Sigmoid colon (tissue), 7 donors: ENCODE data around the gene SORCS1. TPM values are rescaled to one million over a fixed set of nuclear protein-coding genes. Genes with fewer than 3 reads are reported as not detected.

Experiments used
- DNase-seq: peaks from one replicate; pipeline ENCODE4 v3.0.0-alpha.2; 2019
- H3K27ac ChIP-seq, 4 donors: fragments of 200-600 bp; sonication (generic); one replicate each; pipeline ENCODE4 v1.5.1; 2016 to 2019; ENCODE audit warnings: mild to moderate bottlenecking in 1 of 4
- H3K27me3 ChIP-seq, 3 donors: fragments of 200-600 bp; sonication (generic); one replicate each; pipeline ENCODE4 v1.5.1; 2019; ENCODE audit warnings: mild to moderate bottlenecking in 1 of 3
- H3K36me3 ChIP-seq, 4 donors: fragments of 200-600 bp; sonication (generic); one replicate each; pipeline ENCODE4 v1.5.1; 2016 to 2019
- H3K4me1 ChIP-seq, 4 donors: fragments of 200-600 bp; sonication (generic); one replicate each; pipeline ENCODE4 v1.5.1; 2017 to 2019
- H3K4me3 ChIP-seq, 4 donors: fragments of 200-600 bp; sonication (generic); one replicate each; pipeline ENCODE4 v1.5.1; 2017 to 2019; ENCODE audit warnings: mild to moderate bottlenecking in 2 of 4, moderate library complexity in 1 of 4
- H3K9me3 ChIP-seq, 4 donors: fragments of 200-600 bp in 3 of 4; sonication (generic) in 3 of 4; one replicate each; pipeline versions ENCODE4 v1.5.1 to v1.6.1; 2013 to 2019
- EP300 ChIP-seq, 4 donors: sonication (generic); formaldehyde crosslinking; IDR thresholded peaks; one replicate each; pipeline ENCODE4 v1.6.1; 2017; ENCODE audit warnings: antibody characterized with exemption in 4 of 4
- POLR2A ChIP-seq, 2 donors: fragments of 450-650 bp; IDR thresholded peaks; one replicate each; pipeline ENCODE4 v1.6.1; 2016; ENCODE audit warnings: antibody characterized with exemption in 2 of 2, mild to moderate bottlenecking in 2 of 2, moderate library complexity in 2 of 2
- POLR2AphosphoS5 ChIP-seq, 4 donors: sonication (generic); formaldehyde crosslinking; IDR thresholded peaks; one replicate each; pipeline ENCODE4 v1.6.1; 2017; ENCODE audit warnings: antibody characterized with exemption in 4 of 4
- WGBS, 2 donors: extraction: QIAGEN DNeasy Blood & Tissue Kit; methylation state at CpG; one replicate each; pipeline ENCODE4 v1.1.7; 2013; 5-methylcytosine and 5-hydroxymethylcytosine counted together
- intact Hi-C: fragments of 100-400 bp; cut with DNase I; formaldehyde crosslinking; loops from one replicate; pipeline ENCODE4 v1.15.1; 2023
- polyA plus RNA-seq, 3 donors: library from polyadenylated mRNA; stranded (reverse); fragments of 200-250 nt; gene quantifications; one replicate each; pipeline ENCODE4 v1.2.3, GENCODE V29; 2013
- total RNA-seq, 4 donors: library from RNA; depleted of rRNA; stranded (reverse); fragments of >200 nt; gene quantifications; one replicate each; pipeline ENCODE4 v1.1.0, GENCODE V29; 2016
- TF ChIP-seq, protein P1 (sequence below), 4 experiments: fragments of 450-650 bp in 3 of 4; fragments of 200-600 bp in 1 of 4; IDR thresholded peaks; one replicate each; pipeline ENCODE4 v1.5.1; 2016 to 2019; ENCODE audit warnings: antibody characterized with exemption in 4 of 4, mild to moderate bottlenecking in 3 of 4, moderate library complexity in 2 of 4
- donor health status: healthy with polysubstance abuse.
- donor health status: Bipolar disorder and iron deficiency.
- donor health status: healthy.

SORCS1 gene
- total and polyA plus RNA-seq, 7 donors = 2.5 to 18.3 (median 8.7) TPM; not detected in 1

DNA sequence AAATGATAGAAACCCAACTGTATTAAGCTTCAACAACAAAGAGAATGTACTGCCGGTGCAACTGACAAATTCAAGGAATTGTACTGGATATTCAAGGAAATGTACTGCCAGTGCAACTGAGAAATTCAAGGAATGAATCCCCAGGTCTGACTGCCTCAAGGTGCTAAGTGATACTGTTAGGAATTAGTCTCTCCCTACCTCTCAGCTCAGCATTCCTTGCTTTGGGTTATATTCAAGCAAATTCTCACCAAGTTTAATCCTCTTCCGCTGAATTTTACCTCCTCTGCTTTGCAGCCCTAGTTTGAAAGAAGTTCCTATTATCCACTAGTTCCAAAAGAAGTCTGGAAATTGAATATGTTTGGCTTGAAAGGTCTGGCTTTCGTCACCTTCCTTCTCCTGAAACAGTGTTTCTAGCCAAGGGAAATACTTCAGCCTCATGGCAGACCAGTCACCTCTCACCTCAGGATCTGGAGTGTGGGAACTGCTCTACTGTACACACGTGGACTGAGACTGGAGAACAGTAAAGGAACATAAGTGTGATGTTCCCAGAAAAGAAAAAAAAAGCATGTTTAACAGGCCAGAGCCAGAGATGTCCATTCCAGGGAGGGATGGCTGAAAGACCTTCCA is 60.4 kb downstream of the SORCS1 start:
- peaks cover 0 to under 1% (median 0%) of the 10 kb centered on the region in 4 donors for H3K9me3 ChIP-seq
- H3K4me3 ChIP-seq = no peak overlapping the region
- H3K36me3 ChIP-seq = no peaks in the 10 kb centered on the region
- TF ChIP-seq POLR2AphosphoS5 (IDR thresholded peaks at IDR 0.05) (peak in 3 of 4 donors; percentile 7 to 61 (median 60)), EP300 (IDR thresholded peaks at IDR 0.05) (peak in 1 of 4 donors; percentile 8), POLR2A (IDR thresholded peaks at IDR 0.05) (no peak)
- H3K27ac ChIP-seq = peak overlapping the region in 1 of 4 donors; percentile 25
- DNase-seq = no peak
- H3K27me3 ChIP-seq = no peaks in the 10 kb centered on the region
- WGBS, 2 donors = 70 to 74% methylated on average over 4 of the region's 4 CpGs
- H3K4me1 ChIP-seq = peaks cover 0 to 27% (median 25%) of the 10 kb centered on the region in 4 donors
- intact Hi-C loops = no loop called here

DNA sequence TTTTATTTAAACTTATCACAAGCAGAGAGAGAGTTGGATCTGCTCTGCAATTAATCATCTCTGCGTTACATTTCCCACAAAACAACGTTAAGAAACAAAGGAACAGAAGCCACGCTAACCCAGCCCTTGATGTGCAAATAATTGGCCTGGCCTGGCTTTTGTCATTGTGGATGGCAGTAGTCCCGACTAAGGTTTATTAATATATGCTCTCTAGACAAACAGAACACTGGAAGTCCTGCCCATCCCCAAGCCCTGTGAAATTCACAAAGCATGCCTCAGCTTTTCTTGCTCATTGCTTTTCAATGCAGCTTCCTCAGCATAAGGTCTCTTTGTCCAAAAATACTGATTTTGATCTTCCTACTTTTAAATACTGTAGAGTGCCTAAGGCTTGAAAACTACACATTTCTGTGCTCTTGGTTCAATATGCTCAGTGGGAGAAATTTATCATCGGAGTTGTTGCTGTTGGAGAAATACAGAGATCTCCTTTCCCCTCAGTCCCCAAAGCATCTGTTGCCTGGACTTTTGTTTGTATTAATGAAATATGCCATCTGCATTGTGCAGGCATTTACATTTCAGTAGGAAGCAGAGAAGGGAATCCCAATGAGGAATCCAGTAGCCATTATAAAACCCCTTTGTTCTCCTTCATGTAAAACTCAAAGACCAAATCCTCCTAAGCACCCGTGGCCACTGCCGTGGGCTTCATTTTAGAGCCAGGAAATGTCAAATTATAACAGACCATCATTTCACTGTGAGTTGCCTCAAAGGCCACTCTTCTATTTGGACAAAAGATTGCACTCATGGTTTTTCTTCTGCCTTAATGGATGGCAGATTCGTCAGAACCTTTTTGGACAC is 61.1 kb downstream of the SORCS1 start:
- Histone ChIP-seq H3K27ac (peak overlapping the region in 1 of 4 donors; percentile 25), H3K4me3 (no peak overlapping the region), H3K4me1 (peaks cover 0 to 27% (median 25%) of the 10 kb centered on the region in 4 donors), H3K9me3 (no peaks in the 10 kb centered on the region), H3K27me3 (no peaks in the 10 kb centered on the region), H3K36me3 (no peaks in the 10 kb centered on the region)
- peak; percentile 73 for DNase-seq
- intact Hi-C loops = no loop called here
- TF ChIP-seq POLR2A (IDR thresholded peaks at IDR 0.05) (no peak), POLR2AphosphoS5 (IDR thresholded peaks at IDR 0.05) (peak; percentile 45 to 88 (median 76)), EP300 (IDR thresholded peaks at IDR 0.05) (peak in 1 of 4 donors; percentile 43)
- TF ChIP-seq, protein P1, sequence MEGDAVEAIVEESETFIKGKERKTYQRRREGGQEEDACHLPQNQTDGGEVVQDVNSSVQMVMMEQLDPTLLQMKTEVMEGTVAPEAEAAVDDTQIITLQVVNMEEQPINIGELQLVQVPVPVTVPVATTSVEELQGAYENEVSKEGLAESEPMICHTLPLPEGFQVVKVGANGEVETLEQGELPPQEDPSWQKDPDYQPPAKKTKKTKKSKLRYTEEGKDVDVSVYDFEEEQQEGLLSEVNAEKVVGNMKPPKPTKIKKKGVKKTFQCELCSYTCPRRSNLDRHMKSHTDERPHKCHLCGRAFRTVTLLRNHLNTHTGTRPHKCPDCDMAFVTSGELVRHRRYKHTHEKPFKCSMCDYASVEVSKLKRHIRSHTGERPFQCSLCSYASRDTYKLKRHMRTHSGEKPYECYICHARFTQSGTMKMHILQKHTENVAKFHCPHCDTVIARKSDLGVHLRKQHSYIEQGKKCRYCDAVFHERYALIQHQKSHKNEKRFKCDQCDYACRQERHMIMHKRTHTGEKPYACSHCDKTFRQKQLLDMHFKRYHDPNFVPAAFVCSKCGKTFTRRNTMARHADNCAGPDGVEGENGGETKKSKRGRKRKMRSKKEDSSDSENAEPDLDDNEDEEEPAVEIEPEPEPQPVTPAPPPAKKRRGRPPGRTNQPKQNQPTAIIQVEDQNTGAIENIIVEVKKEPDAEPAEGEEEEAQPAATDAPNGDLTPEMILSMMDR (IDR thresholded peaks at IDR 0.05) = no peak
- 46 to 51% methylated on average over 8 of the region's 8 CpGs for WGBS, 2 donors

DNA sequence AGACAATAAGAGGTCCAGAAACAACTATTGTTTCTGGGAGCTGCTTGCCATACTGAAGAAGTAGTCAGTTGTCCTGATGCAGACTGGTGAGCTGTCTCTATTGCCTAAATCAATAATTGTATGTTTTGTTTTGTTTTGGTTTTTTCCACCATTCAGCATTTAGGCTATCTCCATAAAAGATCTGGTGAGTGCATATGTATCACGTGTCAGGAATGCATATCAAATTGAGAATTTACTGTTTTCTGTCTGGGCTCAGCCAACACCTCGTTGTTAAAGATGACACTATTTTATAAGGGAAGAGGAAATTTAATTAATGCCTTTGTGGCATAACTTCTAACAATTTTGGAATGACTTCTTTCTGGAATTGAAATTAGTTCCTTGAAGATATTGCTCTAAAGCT is 66.2 kb downstream of the SORCS1 start:
- 45 to 75% methylated on average over 2 of the region's 2 CpGs for WGBS, 2 donors
- TF ChIP-seq POLR2AphosphoS5 (IDR thresholded peaks at IDR 0.05) (no peak), EP300 (IDR thresholded peaks at IDR 0.05) (no peak), POLR2A (IDR thresholded peaks at IDR 0.05) (no peak)
- TF ChIP-seq, protein P1 (IDR thresholded peaks at IDR 0.05) = no peak
- intact Hi-C loops = no loop called here

DNA sequence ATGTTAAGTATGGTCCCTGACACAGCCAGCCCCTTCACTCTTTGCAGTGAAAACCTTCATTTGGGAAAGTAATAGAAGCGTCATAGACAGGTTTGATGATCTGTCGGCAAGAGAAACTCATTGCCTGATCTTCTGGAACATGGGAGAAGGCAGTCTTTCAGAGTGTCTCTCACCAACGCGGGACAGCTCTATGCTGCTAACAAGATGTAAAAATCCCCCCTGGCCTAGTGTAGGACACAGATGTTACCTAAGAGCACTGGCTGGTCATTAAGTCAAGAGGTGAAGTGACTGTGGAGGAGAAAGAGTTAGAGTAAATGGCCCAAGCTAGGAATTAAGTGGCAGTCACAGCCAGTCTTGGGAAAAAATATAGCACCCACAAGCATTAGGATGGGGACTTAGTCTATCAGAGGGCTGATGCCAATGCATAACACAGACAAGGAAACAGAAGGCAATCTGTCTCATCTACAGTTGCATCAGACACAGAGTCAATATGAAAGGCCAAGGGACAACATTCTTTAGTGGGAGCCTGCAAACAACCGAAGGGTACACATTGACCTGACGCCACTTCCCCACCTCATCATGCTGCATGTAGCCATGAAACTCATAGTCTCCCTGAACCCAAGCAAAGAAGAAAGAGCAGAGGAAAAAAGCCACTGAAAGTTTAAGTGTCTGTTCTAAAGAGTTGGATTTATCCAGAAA is 69.5 kb downstream of the SORCS1 start:
- WGBS, 2 donors = 80 to 90% methylated on average over 6 of the region's 6 CpGs
- H3K9me3 ChIP-seq = no peaks in the 10 kb centered on the region
- peaks cover 0 to 5% (median 0%) of the 10 kb centered on the region in 4 donors for H3K4me1 ChIP-seq
- no peaks in the 10 kb centered on the region for H3K36me3 ChIP-seq
- DNase-seq = no peak
- TF ChIP-seq POLR2A (IDR thresholded peaks at IDR 0.05) (no peak), EP300 (IDR thresholded peaks at IDR 0.05) (no peak)
- TF ChIP-seq, protein P1 (IDR thresholded peaks at IDR 0.05) = no peak
- H3K4me3 ChIP-seq = no peak overlapping the region
- no peaks in the 10 kb centered on the region for H3K27me3 ChIP-seq
- no peak overlapping the region for H3K27ac ChIP-seq
- intact Hi-C loops = no loop called here

More for the DNA sequence above, 66.2 kb downstream of the SORCS1 start:
- DNase-seq = no peak
- H3K9me3 ChIP-seq = no peaks in the 10 kb centered on the region
- H3K4me3 ChIP-seq = no peak overlapping the region
- peaks cover 0 to 12% (median 7%) of the 10 kb centered on the region in 4 donors for H3K4me1 ChIP-seq
- H3K36me3 ChIP-seq = no peaks in the 10 kb centered on the region
- H3K27ac ChIP-seq = no peak overlapping the region
- H3K27me3 ChIP-seq = no peaks in the 10 kb centered on the region
